Measurements from ENCODE around the gene LPA. TPM values are rescaled to one million over a fixed set of nuclear protein-coding genes. Genes with fewer than 3 reads are reported as not detected.
A peak's percentile ranks its signal among the peaks of the same experiment; 100 is the strongest.
"Not testable (repeated sequence)": the region's sequence is repeated elsewhere in the genome, so short reads cannot be mapped to it uniquely, and the experiment has no call there.

LPA gene
- total and polyA plus RNA-seq, 8 donors: 0.07 to 2.1 (median 1.4) TPM

- FAIRE-seq: no peak
- ATAC-seq: no peak
- Histone ChIP-seq H3K4me1 (no peaks in the 10 kb centered on the region), H3K9me3 (no peaks in the 10 kb centered on the region), H3K27ac (no peak overlapping the region), H3K27me3 (no peaks in the 10 kb centered on the region), H3K36me3 (no peaks in the 10 kb centered on the region), H3K4me3 (no peak overlapping the region)
- no peak for DNase-seq
- no peak for TF ChIP-seq CTCF (IDR thresholded peaks at IDR 0.05)
- 86 to 89% methylated on average over 1 of the region's 1 CpG for WGBS, 2 donors
- intact Hi-C loops (cut with DNase I): loop anchor here in 1 of 3 donors (2.0 kb wide), 1 partner anchor 78 kb away; no protein-coding TSS in a partner anchor
Observed at GRCh38 chr6:160535270-160535669, 128.8 kb downstream of the LPA start.

GRCh38 chr6:160534050-160534696 is 129.9 kb downstream of the LPA start:
- TF ChIP-seq CTCF (IDR thresholded peaks at IDR 0.05): peak; percentile 90 to 91 (median 90)
- ATAC-seq (peak; percentile 50 to 94 (median 88)), FAIRE-seq (no peak), DNase-seq (peak; percentile 9 to 77 (median 52))
- Histone ChIP-seq H3K27ac (no peak overlapping the region), H3K27me3 (no peaks in the 10 kb centered on the region), H3K9me3 (no peaks in the 10 kb centered on the region), H3K4me1 (no peaks in the 10 kb centered on the region), H3K36me3 (no peaks in the 10 kb centered on the region), H3K4me3 (no peak overlapping the region)
- intact Hi-C loops (cut with DNase I): loop anchor here in 1 of 3 donors (2.0 kb wide), 1 partner anchor 77 kb away; no protein-coding TSS in a partner anchor
- WGBS, 2 donors: 11 to 13% methylated on average over 9 of the region's 9 CpGs

- no peak for TF ChIP-seq CTCF (IDR thresholded peaks at IDR 0.05)
- no peak overlapping the region for H3K27ac ChIP-seq
- H3K36me3 ChIP-seq: no peaks in the 10 kb centered on the region
- H3K9me3 ChIP-seq: no peaks in the 10 kb centered on the region
- DNase-seq (no peak), ATAC-seq (no peak), FAIRE-seq (no peak)
- no peak overlapping the region for H3K4me3 ChIP-seq
- 49 to 53% methylated on average over 4 of the region's 4 CpGs for WGBS, 2 donors
- no peaks in the 10 kb centered on the region for H3K27me3 ChIP-seq
- intact Hi-C loops (cut with DNase I): no loop called here
- H3K4me1 ChIP-seq: no peaks in the 10 kb centered on the region
Observed at GRCh38 chr6:160532315-160532714, 131.8 kb downstream of the LPA start.

GRCh38 chr6:160531826-160532225 is 132.2 kb downstream of the LPA start:
- no peak overlapping the region for H3K4me3 ChIP-seq
- ATAC-seq (no peak), DNase-seq (no peak), FAIRE-seq (no peak)
- H3K4me1 ChIP-seq: no peaks in the 10 kb centered on the region
- H3K9me3 ChIP-seq: no peaks in the 10 kb centered on the region
- WGBS, 2 donors: 46 to 71% methylated on average over 2 of the region's 2 CpGs
- H3K27me3 ChIP-seq: no peaks in the 10 kb centered on the region
- H3K36me3 ChIP-seq: no peaks in the 10 kb centered on the region
- no peak overlapping the region for H3K27ac ChIP-seq
- intact Hi-C loops (cut with DNase I): no loop called here
- no peak for TF ChIP-seq CTCF (IDR thresholded peaks at IDR 0.05)

- ATAC-seq; H3K27me3 ChIP-seq; DNase-seq; H3K36me3 ChIP-seq; H3K9me3 ChIP-seq; H3K4me1 ChIP-seq; H3K4me3 ChIP-seq; FAIRE-seq; intact Hi-C loops (cut with DNase I); H3K27ac ChIP-seq: not testable (repeated sequence)
- WGBS, 2 donors: 73 to 80% methylated on average over 5 of the region's 5 CpGs
Observed at GRCh38 chr6:160529524-160529923, 134.6 kb downstream of the LPA start.

Data from pancreas (tissue), 10 donors.